HG03159 (cell line): ENCODE results near the gene SCUBE1.
"Not testable (repeated sequence)": the region's sequence is repeated elsewhere in the genome, so short reads cannot be mapped to it uniquely, and the experiment has no call there.

Experiments
- ATAC-seq: cut with Tn5 transposase; IDR thresholded peaks from one replicate; pipeline ENCODE4 v1.9.1; 2021; ENCODE audit warnings: mild to moderate bottlenecking, moderate library complexity; ENCODE audit not compliant: unreplicated experiment

The SCUBE1 gene

GRCh38 chr22:43287441-43287840 is 55.7 kb downstream of the SCUBE1 start:
- no peak for ATAC-seq

GRCh38 chr22:43281394-43281793 is 61.8 kb downstream of the SCUBE1 start:
- ATAC-seq: no peak

GRCh38 chr22:43280523-43280886 is 62.7 kb downstream of the SCUBE1 start:
- ATAC-seq: not testable (repeated sequence)

DNA sequence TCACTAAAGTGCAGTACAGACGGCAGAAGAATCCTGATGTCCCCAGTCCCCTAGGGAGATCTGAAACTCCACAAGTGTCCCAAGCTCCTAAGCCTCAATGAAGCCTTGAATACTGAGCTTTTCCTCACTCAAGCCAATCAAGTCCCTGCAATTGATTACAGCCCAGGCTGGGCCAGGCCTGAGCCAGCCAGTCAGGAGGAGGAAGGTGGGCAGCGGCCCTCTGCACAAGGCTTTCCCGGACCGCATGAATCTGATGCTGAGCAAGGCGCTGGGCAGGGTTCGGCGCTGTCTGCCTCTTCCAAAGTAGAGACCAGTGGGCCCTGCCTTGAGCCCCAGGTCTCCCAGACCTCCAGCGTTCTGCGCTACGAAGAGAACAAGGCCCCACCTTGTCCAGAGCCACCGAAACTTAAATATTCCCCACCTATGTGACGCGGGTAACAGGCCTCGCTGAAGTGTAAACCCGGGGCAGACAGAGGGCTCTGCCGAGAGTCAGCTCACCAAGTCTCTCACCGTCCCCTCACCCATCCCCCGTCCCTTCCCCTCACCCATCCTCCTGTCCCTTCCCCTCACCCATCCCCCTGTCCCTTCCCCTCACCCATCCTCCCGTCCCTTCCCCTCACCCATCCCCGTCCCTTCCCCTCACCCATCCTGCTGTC is 63.2 kb downstream of the SCUBE1 start:
- no peak for ATAC-seq

DNA sequence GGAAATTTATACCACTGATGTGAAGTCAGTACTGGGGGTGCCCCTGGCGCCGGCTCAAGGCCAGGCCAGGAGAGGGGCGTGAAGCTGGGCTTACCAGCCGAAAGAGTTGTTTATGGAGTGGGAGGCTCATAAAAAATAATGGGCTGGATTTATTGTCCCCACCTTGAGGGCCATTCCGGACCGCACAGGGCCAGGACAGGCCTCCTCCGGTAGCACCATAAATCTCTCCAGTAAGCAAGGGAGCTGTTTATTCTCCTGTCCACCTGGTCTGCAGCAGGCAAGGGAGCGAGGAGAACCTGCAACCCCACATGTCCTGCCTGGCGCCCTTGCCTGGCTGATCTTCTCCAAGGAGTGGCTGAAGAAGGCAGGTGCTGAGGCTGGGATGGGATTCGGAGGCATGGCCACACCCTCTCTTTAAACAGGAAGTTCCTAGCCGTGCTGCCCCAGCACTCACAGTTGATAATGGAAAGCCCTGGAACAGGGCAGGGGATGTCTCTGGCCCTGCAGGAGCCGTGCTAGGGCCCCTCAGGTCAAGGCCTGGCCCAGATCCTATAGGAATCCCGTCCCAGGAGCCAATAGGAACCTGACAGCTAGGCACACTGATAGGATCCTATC is 65.1 kb downstream of the SCUBE1 start:
- no peak for ATAC-seq

DNA sequence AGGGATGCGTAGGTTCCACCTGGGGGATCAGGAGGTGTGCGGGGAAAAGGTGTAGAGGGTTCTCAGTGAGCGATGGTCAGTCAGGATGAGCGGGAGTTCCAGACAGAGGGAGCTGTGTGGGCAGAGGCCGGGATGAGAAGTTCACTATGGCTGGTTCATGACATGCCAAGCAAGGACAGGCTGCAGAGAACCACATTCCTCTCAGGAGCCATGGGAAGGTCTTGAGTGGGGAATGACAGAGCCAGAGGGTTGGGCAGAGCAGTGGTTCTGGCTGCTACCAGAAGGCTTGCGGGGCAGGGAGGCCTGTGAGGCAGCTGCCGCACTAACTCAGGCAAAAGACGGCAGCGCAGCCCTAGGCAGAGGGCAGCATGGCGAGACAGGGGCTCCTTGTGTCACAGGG is 66.1 kb downstream of the SCUBE1 start:
- no peak for ATAC-seq

- no peak for ATAC-seq
These were observed 66.9 kb downstream of the SCUBE1 start for GRCh38 chr22:43276321-43276720.

GRCh38 chr22:43275545-43276317 is 67.4 kb downstream of the SCUBE1 start:
- no peak for ATAC-seq

DNA sequence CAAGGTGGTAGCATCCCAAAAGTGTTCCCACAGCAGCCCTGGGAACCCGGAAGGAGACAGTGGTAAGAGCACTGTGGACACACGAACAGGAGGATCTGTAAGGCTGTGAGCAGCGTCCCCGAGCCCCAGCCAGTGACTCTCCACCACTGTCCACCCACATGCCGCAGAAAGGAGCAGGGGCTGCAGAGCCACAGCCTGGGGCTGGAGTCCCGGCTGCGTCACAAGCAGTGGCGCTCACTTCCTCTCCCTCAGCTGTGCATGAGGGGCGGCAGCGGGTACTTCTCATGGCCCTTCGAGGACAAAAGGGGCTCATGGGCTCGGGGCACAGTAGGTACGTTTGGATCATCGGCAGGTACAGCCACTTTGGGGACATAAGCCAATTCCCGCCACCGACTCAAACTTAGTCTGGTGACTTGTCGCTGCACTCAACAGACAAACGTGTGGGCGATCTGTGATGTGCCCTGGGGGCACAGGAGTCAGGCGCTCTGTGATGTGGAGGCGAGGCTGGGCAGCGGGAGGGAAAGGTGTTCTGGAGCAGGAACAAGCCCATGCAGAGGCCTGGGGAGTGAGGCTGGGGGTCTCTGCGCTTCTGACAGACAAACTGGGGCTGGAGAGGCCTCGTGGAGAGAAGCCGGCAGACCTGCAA is 68.5 kb downstream of the SCUBE1 start:
- no peak for ATAC-seq

DNA sequence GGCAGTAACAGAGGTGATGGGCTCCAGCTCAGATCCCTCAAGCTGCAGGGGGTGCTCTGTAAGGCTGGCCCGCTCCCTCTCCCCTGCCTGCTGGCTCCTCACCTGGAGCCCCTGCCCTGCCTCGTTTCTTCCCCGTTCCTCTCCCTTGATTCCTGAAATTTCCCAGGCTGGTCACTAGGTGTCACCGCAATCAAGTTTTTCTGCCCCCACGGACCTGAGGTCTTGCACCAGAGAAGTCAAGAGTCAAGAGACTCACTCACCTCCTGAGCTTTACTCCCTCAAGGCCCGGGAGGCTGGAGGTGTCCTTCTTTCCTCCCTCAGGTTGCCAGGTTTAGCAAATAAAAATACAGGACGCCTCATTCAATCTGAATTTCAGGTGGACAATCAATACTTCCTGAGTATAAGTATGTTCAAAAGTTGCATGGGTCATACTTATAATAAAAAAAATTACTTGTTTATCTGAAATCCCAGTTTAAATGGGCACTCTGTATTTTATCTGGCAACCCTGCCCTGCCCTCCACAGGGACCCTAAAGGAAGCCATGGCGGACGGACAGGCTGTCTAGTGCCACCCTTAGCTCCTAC is 69.2 kb downstream of the SCUBE1 start:
- ATAC-seq: no peak

DNA sequence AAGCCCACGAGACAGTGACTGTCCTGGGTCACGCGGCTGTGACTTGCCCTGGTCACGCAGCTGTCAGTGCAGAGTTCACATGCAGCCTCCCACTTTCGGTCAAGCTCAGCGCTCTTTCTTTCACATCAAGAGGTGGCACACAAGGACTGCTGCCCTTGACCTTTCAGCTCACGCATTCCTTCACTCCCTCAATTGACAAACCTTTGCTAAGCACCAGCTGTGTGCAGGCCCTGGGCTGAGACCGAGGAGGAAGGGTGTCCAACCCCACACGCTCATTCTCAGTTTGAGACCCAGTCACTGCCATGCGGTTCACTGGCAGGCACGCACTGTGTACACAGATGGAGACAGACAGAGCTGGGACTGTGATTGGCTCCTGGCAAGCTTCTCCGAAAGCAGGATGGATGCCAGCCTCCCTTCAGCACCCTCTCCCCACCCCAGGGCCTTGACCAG is 70.3 kb downstream of the SCUBE1 start:
- no peak for ATAC-seq

DNA sequence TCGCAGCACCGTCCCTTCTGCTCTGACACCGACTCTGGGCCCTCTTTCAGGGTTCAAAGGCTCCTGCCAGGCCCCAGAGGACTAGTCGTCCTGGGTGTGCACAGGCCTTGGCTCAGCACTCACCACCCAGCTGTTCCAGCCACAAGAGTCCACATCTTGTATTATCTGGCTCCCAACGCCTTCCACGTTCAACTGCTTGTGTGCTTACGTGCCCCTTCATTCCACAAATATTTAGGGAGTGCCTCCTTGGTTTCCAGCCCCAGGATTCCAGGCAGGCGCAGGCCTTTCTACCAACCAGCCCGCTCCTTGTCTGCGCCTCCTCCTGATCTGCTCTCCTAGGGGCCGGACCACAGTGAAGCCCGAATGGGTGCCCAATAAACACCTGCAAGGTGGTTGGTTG is 70.9 kb downstream of the SCUBE1 start:
- ATAC-seq: no peak

DNA sequence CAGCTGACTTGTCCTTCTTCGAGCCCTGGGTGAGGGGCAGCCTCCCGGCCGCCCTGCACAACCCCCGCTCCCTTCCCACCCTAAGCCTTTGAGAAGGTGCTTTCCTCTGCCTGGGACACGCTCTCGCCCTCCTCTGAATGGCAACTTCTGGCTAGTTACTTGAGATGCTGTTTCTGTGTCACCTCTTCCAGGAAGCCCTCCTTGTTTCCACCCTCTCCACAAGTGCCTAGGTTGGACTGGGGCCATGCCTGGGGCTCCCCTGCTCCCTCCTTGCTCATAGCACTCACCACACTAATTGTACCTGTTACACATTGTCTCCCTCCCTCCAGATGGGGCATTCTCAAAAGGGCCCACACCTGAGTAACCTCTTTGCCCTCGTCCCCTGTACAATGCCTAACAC is 72.2 kb downstream of the SCUBE1 start:
- ATAC-seq: no peak

- no peak for ATAC-seq
These were observed 72.8 kb downstream of the SCUBE1 start for GRCh38 chr22:43270314-43270908.

- ATAC-seq: no peak
These were observed 73.5 kb downstream of the SCUBE1 start for GRCh38 chr22:43269646-43270045.

GRCh38 chr22:43269246-43269645 is 73.9 kb downstream of the SCUBE1 start:
- ATAC-seq: no peak

GRCh38 chr22:43267981-43268660 is 75.1 kb downstream of the SCUBE1 start:
- no peak for ATAC-seq

DNA sequence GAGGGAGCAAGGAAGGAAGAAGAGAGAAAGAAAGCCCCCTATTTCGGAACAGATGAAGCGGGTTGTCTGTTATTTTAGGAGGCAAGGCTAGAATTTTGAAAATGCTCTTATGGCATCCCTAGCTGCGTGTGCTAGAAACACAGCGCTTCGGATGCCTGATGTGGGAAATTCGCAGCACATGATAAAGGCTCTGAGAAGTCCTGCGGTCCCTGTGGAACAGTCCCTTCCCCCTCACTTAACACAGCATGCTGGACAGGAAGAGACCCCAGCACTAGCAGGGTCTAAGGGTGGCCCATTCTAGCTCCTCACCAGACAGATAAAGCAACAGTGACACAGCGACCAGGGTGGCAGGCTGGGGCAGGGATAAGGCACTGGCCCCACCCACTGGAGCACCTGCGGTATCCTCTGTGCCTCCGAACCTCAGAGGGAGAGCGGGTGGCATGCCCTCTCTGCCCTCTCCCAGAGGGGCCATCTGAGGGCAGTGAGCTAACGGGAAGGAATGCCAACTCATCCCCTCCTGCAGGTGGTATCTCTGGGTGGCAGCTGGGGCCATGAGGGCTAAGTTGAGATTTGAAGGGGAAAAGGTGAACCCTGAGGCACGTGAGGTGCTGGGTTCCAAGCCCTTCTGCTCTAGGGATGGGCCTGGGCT is 75.7 kb downstream of the SCUBE1 start:
- no peak for ATAC-seq

DNA sequence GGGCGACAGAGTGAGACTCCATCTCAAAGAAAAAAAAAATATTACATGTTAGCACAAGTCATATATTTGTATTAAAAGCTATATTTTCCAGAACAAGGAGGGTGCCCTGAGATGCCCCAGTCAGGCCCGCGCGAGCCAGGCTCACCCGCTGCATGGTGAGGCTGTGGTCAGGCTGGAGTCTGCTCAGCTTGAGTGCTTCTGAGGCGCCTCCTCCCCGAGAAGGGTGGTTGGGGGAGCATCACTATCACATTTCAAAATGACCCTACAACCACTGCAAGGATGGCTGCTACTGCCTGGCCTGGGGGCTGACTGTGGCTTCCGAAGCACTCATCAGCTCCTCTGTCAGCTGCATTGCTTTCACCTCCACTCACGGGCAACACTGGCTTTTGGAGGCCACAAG is 77.1 kb downstream of the SCUBE1 start:
- ATAC-seq: no peak
